ENCODE results near the gene TPSAB1.

- no peak for TF ChIP-seq POLR2AphosphoS5 (IDR thresholded peaks at IDR 0.05; ENCODE audit: low read depth)
- TF ChIP-seq GABPA (IDR thresholded peaks at IDR 0.05; ENCODE audit: low read depth), result no peak
- no peak for TF ChIP-seq SPI1 (IDR thresholded peaks at IDR 0.05; ENCODE audit: borderline replicate concordance, low read depth)
- TF ChIP-seq CTCF (IDR thresholded peaks at IDR 0.05; ENCODE audit: insufficient read depth, low read length), result no peak
Measured at GRCh38 chr16:1213231-1213630, 27.3 kb upstream of the TPSAB1 start.

All from HL-60 (cell line).